GM21786 (cell line): ENCODE measurements around the gene C2CD2L.
"Not testable (repeated sequence)": the region's sequence is repeated elsewhere in the genome, so short reads cannot be mapped to it uniquely, and the experiment has no call there.

ENCODE experiments used
- ATAC-seq: cut with Tn5 transposase; IDR thresholded peaks from one replicate; pipeline ENCODE4 v1.9.1; 2021; ENCODE audit not compliant: unreplicated experiment

The C2CD2L gene

DNA sequence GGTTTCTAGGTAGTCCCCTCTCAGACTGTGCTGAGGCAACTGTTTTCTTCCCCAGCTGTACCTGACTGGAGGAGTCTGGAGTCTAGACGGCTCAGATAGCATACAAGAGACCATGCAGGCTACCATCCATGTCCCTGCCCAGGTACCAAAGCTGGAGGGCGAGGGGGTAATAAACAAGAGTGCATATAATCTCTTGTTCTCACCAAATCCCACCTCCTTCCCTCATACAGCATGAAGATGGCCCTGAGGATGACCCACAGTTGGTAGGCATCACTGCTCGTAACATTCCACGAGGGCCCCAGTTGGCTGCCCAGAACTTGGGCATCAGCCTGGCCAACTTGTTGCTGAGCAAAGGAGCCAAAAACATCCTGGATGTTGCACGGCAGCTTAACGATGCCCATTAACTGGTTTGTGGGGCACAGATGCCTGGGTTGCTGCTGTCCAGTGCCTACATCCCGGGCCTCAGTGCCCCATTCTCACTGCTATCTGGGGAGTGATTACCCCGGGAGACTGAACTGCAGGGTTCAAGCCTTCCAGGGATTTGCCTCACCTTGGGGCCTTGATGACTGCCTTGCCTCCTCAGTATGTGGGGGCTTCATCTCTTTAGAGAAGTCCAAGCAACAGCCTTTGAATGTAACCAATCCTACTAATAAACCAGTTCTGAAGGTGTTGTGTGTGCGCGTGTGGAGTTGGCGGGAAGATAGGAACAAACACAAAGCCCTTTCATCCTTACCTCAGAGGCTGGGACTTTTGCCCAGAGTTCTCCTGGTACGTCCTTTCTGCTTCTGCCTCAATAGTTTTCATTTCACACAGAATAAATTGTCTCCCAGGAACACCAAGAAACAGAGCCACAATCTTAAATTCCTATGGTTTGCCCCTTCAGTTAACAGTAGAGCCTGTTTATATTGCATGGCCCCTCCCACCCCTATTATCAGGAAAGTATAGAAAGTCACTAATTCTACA lies 14.0 kb upstream of the C2CD2L start:
- no peak for ATAC-seq

DNA sequence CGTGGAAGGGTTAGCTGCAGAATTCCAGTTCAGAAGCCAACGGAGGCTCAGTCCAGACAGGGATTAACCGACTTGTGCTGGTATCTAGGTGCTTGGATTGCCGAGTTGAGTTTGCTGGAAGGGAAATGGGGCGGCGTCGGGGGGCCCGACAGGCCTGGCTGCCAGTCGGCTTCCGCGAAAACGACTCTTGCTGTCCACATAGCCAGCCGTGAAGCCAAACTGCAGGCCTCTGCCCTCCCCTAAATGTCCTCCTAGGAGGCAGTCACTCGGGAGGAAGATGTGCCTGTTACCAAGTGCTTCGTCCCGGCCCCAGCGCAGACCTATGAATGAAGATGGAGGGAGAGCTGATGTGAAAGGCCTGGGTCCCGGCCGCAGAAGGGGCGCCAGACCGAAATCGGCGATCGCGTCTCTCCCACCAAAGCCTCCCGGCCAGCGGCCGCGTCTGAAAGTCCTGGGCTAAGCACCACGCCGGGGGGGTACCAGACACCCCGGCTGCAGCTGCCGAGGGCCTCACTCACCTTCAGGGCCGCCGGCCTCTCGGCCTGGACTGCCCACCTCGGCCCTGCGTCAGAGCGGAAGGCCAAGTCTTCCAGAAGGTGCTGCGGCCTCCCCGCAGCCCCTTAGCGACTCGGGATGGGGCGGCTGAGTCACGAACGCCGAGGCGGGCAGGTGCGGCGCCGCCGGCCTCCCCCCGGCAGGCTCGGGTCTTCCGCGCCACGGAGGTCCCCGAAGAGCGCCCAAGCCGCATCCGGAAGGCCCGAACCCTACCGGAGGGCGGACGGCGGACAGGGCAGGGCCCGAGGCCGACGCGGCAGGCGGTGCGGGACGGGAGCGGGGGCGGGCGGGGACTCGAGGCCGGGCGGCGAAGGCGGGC lies 13.0 kb upstream of the C2CD2L start:
- ATAC-seq, result no peak

DNA sequence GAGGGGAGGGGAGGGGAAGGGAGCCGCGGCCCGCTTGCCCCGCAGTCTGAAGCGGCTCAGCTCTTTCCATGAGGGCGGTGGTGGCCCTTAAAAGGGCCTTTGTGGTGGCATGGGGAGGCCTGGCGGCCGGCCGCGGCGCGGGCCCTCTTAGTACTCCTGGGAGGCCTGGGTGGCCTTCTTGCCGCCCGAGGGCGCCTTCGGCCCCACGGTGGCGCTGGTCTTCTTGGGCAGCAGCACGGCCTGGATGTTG lies 12.4 kb upstream of the C2CD2L start:
- ATAC-seq, result peak; percentile 33

DNA sequence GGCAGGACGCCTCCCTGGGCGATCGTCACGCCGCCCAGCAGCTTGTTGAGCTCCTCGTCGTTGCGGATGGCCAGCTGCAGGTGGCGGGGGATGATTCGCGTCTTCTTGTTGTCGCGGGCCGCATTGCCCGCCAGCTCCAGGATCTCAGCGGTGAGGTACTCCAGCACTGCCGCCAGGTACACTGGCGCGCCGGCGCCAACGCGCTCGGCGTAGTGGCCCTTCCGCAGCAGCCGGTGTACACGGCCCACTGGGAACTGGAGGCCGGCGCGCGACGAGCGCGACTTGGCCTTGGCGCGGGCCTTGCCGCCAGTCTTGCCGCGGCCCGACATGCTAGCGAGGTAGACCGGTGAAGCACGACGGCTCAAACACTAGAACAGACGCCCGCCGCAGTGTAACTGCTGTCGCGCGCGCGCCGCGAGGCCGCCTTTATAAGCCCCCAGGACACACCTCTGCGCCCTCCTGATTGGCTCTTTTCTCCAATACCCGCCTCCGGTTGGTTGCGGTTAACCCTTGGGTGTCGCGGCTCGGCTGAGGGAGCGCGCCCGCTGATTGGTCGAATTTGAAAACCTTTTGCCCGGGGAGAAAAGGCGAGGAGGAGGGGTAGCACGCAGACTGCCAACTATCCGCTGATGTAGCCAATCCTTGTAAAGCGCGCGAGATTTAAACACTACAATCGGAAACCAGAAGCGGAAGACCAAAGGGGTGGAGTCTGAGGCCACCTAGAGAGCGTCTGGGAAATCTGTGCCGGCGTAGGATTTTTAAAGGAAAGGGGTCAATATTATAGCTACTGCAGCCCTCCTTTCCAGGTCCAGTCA lies 11.9 kb upstream of the C2CD2L start:
- ATAC-seq, result peak; percentile 79

DNA sequence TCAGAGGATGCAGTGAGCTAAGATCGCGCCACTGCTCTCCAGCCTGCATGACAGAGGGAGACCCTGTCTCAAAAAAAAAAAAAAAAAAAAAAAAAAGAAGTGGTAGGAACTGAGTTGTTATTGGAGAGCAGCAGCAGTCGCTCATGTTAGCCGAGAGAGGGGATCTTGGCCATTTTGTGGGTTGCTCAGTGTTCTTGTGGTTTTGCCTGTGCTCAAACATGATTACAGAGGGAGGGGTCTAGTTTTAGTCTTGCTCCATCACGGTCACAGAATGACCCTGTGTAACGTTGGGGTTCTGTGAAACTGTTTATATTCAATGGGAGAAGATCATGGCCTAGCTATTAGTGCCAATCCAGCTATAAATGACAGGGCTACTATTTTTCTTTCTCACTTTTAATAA lies 7.4 kb upstream of the C2CD2L start:
- ATAC-seq, result no peak

GRCh38 chr11:119100246-119100970 lies 6.7 kb upstream of the C2CD2L start:
- no peak for ATAC-seq

DNA sequence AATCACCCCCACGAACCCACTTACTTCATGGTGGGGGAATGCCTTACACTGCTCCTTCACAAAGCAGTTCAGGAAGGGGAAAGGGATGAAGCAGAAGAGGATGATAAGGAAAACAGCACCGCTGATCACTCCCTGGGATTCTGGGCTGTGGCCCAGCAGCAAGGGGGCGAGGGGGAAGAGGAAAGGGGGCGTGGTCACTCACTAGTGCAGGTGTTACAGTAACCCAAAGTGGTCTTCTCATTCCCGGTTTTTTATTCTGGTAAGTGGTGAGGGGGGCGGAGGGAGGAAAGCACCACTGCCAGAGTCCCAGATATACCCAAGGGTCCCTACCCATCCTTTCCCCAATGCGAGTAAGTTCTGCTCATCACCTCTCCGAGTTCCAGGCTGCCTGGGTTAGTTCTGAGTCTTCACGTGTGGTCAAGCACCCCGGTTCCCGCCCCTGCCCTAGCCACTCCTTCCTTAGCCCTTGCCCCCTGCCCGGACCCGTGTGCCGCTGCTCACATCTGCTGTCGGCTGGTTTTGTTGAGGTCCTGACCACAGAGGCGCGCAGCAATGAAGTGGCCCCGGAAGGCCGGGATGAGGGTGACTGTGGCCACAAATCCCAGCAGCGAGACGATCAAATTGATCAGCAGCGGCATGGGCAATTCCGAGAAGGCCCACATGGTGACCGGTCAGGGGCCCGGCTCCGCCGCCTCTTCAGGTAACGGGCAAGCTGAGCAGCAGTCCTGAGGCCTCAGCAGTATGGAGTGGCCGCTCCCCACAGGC lies 6.0 kb upstream of the C2CD2L start:
- peak; percentile 15 for ATAC-seq

- peak; percentile 81 for ATAC-seq
Measured at GRCh38 chr11:119101759-119102423, 5.3 kb upstream of the C2CD2L start, which contains the start of gene DPAGT1. Gene DPAGT1 (minus strand): TSS chr11:119101853. CDS start chr11:119101655, 198 bp downstream.

GRCh38 chr11:119103161-119103664 lies 3.9 kb upstream of the C2CD2L start:
- not testable (repeated sequence) for ATAC-seq

DNA sequence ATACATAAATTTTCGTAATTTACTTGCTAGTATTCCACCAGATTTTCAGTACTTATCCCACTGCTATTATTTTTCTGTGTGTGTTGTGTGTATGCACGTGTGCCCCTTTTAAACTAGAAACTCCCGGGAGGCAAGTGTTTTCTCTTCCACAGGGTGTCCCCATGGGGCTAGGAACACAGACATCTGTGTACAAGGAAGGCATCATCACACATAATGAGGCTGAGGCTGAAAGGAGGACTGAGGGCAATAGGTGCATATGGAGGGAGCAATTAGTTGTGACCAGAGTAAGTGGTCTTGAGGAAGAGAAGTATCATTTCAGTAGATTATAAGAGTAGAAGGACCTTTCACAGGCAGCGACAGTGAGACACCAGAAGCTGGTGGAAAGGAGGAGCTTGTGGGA lies 3.4 kb upstream of the C2CD2L start:
- no peak for ATAC-seq

- no peak for ATAC-seq
Measured at GRCh38 chr11:119107538-119108145, 498 bp downstream of the C2CD2L start.

GRCh38 chr11:119108146-119108856 lies 1.2 kb downstream of the C2CD2L start:
- no peak for ATAC-seq

GRCh38 chr11:119108857-119109221 lies 1.7 kb downstream of the C2CD2L start:
- ATAC-seq, result no peak

DNA sequence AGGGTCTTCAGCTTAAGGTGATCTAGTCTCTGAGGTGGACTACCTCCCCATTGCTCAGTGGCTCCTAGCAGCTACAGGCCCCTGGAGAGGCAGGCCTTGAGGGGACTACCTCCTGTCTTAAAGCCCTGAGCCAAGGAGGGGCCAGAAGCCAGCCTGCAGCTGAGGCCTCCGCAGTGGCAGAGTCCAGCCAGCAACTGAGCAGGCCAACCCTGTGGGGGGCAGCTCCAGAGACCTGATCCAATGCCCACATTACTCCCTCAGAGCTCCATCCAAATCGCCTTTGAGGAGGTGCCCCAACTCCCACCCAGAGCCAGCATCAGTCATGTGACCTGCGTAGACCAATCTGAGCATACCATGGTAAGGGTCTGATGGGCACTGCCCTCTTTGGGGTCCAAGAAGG lies 2.7 kb downstream of the C2CD2L start:
- no peak for ATAC-seq

- no peak for ATAC-seq
Measured at GRCh38 chr11:119110439-119110838, 3.3 kb downstream of the C2CD2L start.

GRCh38 chr11:119111361-119111925 lies 4.3 kb downstream of the C2CD2L start:
- ATAC-seq, result no peak

- no peak for ATAC-seq
Measured at GRCh38 chr11:119112314-119113020, 5.3 kb downstream of the C2CD2L start.
